ENCODE results near the gene MYO5B.

- no peak for TF ChIP-seq POLR2A (IDR thresholded peaks at IDR 0.05)
- TF ChIP-seq, protein P1, sequence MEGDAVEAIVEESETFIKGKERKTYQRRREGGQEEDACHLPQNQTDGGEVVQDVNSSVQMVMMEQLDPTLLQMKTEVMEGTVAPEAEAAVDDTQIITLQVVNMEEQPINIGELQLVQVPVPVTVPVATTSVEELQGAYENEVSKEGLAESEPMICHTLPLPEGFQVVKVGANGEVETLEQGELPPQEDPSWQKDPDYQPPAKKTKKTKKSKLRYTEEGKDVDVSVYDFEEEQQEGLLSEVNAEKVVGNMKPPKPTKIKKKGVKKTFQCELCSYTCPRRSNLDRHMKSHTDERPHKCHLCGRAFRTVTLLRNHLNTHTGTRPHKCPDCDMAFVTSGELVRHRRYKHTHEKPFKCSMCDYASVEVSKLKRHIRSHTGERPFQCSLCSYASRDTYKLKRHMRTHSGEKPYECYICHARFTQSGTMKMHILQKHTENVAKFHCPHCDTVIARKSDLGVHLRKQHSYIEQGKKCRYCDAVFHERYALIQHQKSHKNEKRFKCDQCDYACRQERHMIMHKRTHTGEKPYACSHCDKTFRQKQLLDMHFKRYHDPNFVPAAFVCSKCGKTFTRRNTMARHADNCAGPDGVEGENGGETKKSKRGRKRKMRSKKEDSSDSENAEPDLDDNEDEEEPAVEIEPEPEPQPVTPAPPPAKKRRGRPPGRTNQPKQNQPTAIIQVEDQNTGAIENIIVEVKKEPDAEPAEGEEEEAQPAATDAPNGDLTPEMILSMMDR (IDR thresholded peaks at IDR 0.05): no peak
These were observed 180.3 kb downstream of the MYO5B start for GRCh38 chr18:50014606-50015005.

Data from esophagus squamous epithelium (tissue), 4 donors.